NCI-H510A treated with DMSO at 0.1 percent for 48 hours (cell line): Measurements from ENCODE around the gene NOL4L.
A peak's percentile ranks its signal among the peaks of the same experiment; 100 is the strongest.
"Not testable (repeated sequence)": the region's sequence is repeated elsewhere in the genome, so short reads cannot be mapped to it uniquely, and the experiment has no call there.

ENCODE experiments used
- DNase-seq: peaks from one replicate; lab custom pipeline; 2025; lab: John Stamatoyannopoulos, UW

The NOL4L gene

GRCh38 chr20:32507998-32508774 is 76.9 kb downstream of the NOL4L start:
- no peak for DNase-seq

GRCh38 chr20:32506721-32507120 is 78.4 kb downstream of the NOL4L start:
- no peak for DNase-seq

GRCh38 chr20:32505723-32506473 is 79.2 kb downstream of the NOL4L start:
- no peak for DNase-seq

- no peak for DNase-seq
These were observed 83.4 kb downstream of the NOL4L start for GRCh38 chr20:32501709-32502108.

GRCh38 chr20:32497589-32498224 is 87.4 kb downstream of the NOL4L start:
- DNase-seq: no peak

GRCh38 chr20:32496811-32497533 is 88.2 kb downstream of the NOL4L start:
- no peak for DNase-seq

GRCh38 chr20:32495949-32496348 is 89.2 kb downstream of the NOL4L start:
- no peak for DNase-seq

- no peak for DNase-seq
These were observed 89.9 kb downstream of the NOL4L start for GRCh38 chr20:32495217-32495565.

GRCh38 chr20:32494483-32495216 is 90.5 kb downstream of the NOL4L start:
- DNase-seq: no peak

GRCh38 chr20:32493356-32493755 is 91.8 kb downstream of the NOL4L start:
- DNase-seq: no peak

GRCh38 chr20:32491764-32492151 is 93.4 kb downstream of the NOL4L start:
- DNase-seq: not testable (repeated sequence)

- no peak for DNase-seq
These were observed 94.0 kb downstream of the NOL4L start for GRCh38 chr20:32490942-32491763.

- no peak for DNase-seq
These were observed 96.9 kb downstream of the NOL4L start for GRCh38 chr20:32488066-32488838.

GRCh38 chr20:32487381-32487780 is 97.8 kb downstream of the NOL4L start:
- DNase-seq: no peak

- no peak for DNase-seq
These were observed 99.2 kb downstream of the NOL4L start for GRCh38 chr20:32485770-32486478.

GRCh38 chr20:32484958-32485769 is 100.0 kb downstream of the NOL4L start:
- DNase-seq: peak; percentile 77

- DNase-seq: peak; percentile 49
These were observed 100.7 kb downstream of the NOL4L start for GRCh38 chr20:32484225-32484957.
